Stimulated activated CD8-positive, alpha-beta memory T cell treated with anti-CD3 and anti-CD28 coated beads, Interleukin-4, amount 100 ng/mL, for 24 hours (primary cell): ENCODE data around the gene SEC16A.

ENCODE experiments used
- DNase-seq: peaks from one replicate; pipeline ENCODE4 v3.0.0-alpha.2; 2020; ENCODE audit warnings: low read depth

Gene SEC16A

GRCh38 chr9:136399176-136400037 is 83.4 kb downstream of the SEC16A start:
- DNase-seq, result no peak

GRCh38 chr9:136398286-136398685 is 84.6 kb downstream of the SEC16A start:
- no peak for DNase-seq

- no peak for DNase-seq
These were observed 85.2 kb downstream of the SEC16A start for GRCh38 chr9:136397643-136398042.

GRCh38 chr9:136396219-136396515 is 86.7 kb downstream of the SEC16A start:
- DNase-seq, result no peak

- no peak for DNase-seq
These were observed 87.3 kb downstream of the SEC16A start for GRCh38 chr9:136395345-136396218.

GRCh38 chr9:136395020-136395340 is 87.9 kb downstream of the SEC16A start:
- DNase-seq, result no peak

GRCh38 chr9:136394312-136395019 is 88.4 kb downstream of the SEC16A start:
- DNase-seq, result no peak

- no peak for DNase-seq
These were observed 89.3 kb downstream of the SEC16A start for GRCh38 chr9:136393531-136393930.

- DNase-seq, result no peak
These were observed 90.0 kb downstream of the SEC16A start for GRCh38 chr9:136392538-136393449.

GRCh38 chr9:136391737-136392537 is 90.9 kb downstream of the SEC16A start:
- DNase-seq, result no peak
